Muscle of leg (tissue), 11 donors: ENCODE measurements around the gene MRPS25. TPM values are rescaled to one million over a fixed set of nuclear protein-coding genes. Genes with fewer than 3 reads are reported as not detected.
"Not testable (repeated sequence)": the region's sequence is repeated elsewhere in the genome, so short reads cannot be mapped to it uniquely, and the experiment has no call there.

ENCODE experiments used
- DNase-seq: peaks from one replicate; pipeline ENCODE4 v3.0.0; 2013
- H3K27ac ChIP-seq: one replicate; pipeline ENCODE4 v1.5.1; 2013; ENCODE audit warnings: mild to moderate bottlenecking, low read length, control low read depth
- H3K27me3 ChIP-seq: one replicate; pipeline ENCODE4 v1.6.1; 2013; ENCODE audit warnings: low read length; ENCODE audit not compliant: control insufficient read depth, insufficient read depth
- H3K36me3 ChIP-seq: one replicate; pipeline ENCODE4 v1.6.1; 2013; ENCODE audit warnings: low read length; ENCODE audit not compliant: control insufficient read depth, insufficient read depth
- H3K4me1 ChIP-seq: one replicate; pipeline ENCODE4 v1.6.1; 2013; ENCODE audit warnings: low read length; ENCODE audit not compliant: control insufficient read depth, insufficient read depth
- H3K4me3 ChIP-seq: one replicate; pipeline ENCODE4 v1.5.1; 2013; ENCODE audit warnings: low read length, control low read depth
- H3K9me3 ChIP-seq: replicated peaks from 2 replicates; pipeline ENCODE4 v1.6.1; 2013; ENCODE audit warnings: low read depth, low read length; ENCODE audit not compliant: control insufficient read depth
- WGBS: methylation state at CpG from one replicate; pipeline ENCODE4 v1.1.5; 2013; ENCODE audit warnings: missing lambda C conversion rate; ENCODE audit not compliant: insufficient coverage; 5-methylcytosine and 5-hydroxymethylcytosine counted together
- polyA plus RNA-seq, 8 donors: library from polyadenylated mRNA; unstranded; fragments of 120-200 nt; gene quantifications; one replicate each; pipeline versions ENCODE4 v1.2.1 to v1.2.3, GENCODE V29; 2013; ENCODE audit warnings: inconsistent platforms in 1 of 8, low replicate concordance in 1 of 8; ENCODE audit not compliant: insufficient read length in 8 of 8, insufficient read depth in 1 of 8
- total RNA-seq: library from RNA; stranded (reverse); fragments of 120-200 nt; gene quantifications from one replicate; pipeline ENCODE4 v1.2.4, GENCODE V29; 2013

MRPS25 gene
- total and polyA plus RNA-seq, 9 donors: 30.2 to 64.5 (median 44.7) TPM

GRCh38 chr3:15007681-15008141 lies 57.4 kb downstream of the MRPS25 start:
- Histone ChIP-seq H3K4me1 (no peaks in the 10 kb centered on the region), H3K27me3 (no peaks in the 10 kb centered on the region), H3K27ac (no peak overlapping the region), H3K36me3 (peaks cover 24% of the 10 kb centered on the region), H3K4me3 (no peak overlapping the region), H3K9me3 (peaks cover 4% of the 10 kb centered on the region)
- 100% methylated on average over 1 of the region's 4 CpGs for WGBS
- DNase-seq: peak; percentile 27

GRCh38 chr3:14999182-14999581 lies 65.9 kb downstream of the MRPS25 start:
- not testable (repeated sequence) for H3K27me3 ChIP-seq, DNase-seq, H3K27ac ChIP-seq, H3K9me3 ChIP-seq, H3K4me3 ChIP-seq, H3K4me1 ChIP-seq
- H3K36me3 ChIP-seq: peaks cover 14% of the 10 kb centered on the region
- WGBS: 83% methylated on average over 2 of the region's 6 CpGs

Other genes with a start within 250 kb of the MRPS25 start
- gene FGD5, start 246.4 kb downstream of the MRPS25 start, total RNA-seq: 14.1 TPM
- 10 to 100 TPM; 16.4 to 26.4 (median 20.1) TPM for gene FGD5, start 246.4 kb downstream of the MRPS25 start, polyA plus RNA-seq
- 25.9 TPM for gene NR2C2, start 117.7 kb downstream of the MRPS25 start, total RNA-seq
- gene NR2C2, start 117.7 kb downstream of the MRPS25 start, polyA plus RNA-seq: 10 to 100 TPM; 24.5 to 41.6 (median 30.4) TPM
- 25.5 TPM for gene RBSN, start 33.8 kb upstream of the MRPS25 start, total RNA-seq
- gene RBSN, start 33.8 kb upstream of the MRPS25 start, polyA plus RNA-seq: 10 to 100 TPM; 17.3 to 27.0 (median 22.0) TPM
- gene CAPN7, start 140.9 kb upstream of the MRPS25 start, total RNA-seq: 23.8 TPM
- 10 to 100 TPM; 21.1 to 28.5 (median 23.0) TPM for gene CAPN7, start 140.9 kb upstream of the MRPS25 start, polyA plus RNA-seq